ENCODE measurements around the gene PLA2G3.

- TF ChIP-seq CTCF (IDR thresholded peaks at IDR 0.05; ENCODE audit: insufficient read depth, low read length, poor library complexity, severe bottlenecking) (no peak), EZH2phosphoT487 (conservative IDR thresholded peaks at IDR 0.05; ENCODE audit: low read length) (no peak)
Observed at GRCh38 chr22:31137721-31138120, 2.6 kb downstream of the PLA2G3 start.
